DMS114 treated with DMSO at 0.1 percent for 48 hours (cell line): ENCODE measurements around the gene SPHK2.
"Not testable (repeated sequence)": the region's sequence is repeated elsewhere in the genome, so short reads cannot be mapped to it uniquely, and the experiment has no call there.

Source experiments
- DNase-seq: peaks from one replicate; lab custom pipeline; 2025; ENCODE audit not compliant: unreplicated experiment; lab: John Stamatoyannopoulos, UW

SPHK2 gene

DNA sequence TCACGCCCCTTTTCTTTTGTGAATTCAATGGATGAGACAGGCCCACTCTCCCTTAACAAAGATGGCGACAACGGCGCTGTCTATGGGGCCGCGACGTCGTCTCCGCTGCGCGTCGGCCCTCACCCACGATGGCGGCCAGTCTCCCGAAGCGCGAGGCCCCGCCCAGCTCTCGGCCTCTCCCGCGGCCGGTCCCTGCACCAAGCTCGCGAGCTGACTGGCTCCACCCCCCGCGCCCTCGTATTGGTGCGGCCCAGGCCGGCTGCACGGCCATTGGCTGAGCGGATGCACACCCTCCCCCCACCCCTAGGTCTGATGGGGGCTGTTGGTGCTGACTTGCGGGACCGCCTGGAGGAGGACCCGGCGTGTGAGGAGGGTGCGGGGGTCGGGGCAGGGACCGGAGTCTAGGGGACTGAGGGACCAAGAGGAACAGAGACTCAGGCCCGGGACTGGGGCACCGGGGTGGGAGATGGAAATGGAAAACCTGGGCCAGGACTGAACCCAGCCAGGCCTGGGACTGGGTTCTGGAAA is 4.8 kb downstream of the SPHK2 start:
- DNase-seq, result peak; percentile 83

DNA sequence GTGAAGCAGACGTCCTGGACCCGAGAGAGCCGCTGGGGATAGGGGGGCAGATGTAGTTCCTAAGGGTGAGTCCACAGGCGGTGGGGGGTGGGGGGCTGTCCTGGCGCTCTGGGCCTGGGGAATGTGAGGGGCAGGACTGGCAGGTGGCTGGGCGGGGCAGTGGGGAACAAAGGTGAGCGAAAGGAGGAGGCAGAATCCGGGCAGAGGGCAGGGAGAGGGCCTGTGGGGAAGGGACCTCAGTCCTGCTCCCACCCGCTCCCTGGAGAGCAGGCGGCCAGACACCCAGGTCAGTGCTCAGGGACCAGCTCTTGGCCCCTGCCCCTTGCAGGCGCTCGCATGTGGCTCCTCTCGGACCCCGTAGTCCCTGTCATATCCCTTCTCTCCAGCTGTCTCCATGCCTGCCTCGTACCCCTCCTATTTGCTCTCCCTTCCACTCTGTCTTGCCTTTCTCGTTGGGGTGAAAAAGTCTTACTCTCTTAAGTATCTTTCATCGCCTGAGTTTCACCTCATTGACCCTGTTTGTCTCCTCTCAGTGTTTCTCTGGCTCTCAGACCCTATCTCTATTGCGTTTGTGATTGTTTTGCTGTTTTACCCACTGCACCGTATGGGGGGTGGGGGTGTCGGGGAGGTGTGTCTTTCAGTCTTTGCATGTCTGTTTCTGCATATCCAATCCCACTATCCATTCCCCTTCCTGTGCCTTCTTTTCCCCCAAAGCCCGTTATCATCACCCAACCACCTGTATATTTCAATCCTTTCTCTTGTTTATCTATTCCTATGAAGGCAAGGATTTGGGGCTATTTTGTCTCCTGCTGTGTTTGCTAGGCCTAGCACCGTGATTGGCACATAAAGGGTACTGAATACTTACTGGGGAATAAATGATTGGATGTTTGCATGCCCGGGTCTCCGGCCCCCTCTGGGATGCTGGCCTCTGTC is 5.8 kb downstream of the SPHK2 start:
- DNase-seq, result no peak

- DNase-seq, result no peak
These were observed 6.6 kb downstream of the SPHK2 start for GRCh38 chr19:48625891-48626327.

DNA sequence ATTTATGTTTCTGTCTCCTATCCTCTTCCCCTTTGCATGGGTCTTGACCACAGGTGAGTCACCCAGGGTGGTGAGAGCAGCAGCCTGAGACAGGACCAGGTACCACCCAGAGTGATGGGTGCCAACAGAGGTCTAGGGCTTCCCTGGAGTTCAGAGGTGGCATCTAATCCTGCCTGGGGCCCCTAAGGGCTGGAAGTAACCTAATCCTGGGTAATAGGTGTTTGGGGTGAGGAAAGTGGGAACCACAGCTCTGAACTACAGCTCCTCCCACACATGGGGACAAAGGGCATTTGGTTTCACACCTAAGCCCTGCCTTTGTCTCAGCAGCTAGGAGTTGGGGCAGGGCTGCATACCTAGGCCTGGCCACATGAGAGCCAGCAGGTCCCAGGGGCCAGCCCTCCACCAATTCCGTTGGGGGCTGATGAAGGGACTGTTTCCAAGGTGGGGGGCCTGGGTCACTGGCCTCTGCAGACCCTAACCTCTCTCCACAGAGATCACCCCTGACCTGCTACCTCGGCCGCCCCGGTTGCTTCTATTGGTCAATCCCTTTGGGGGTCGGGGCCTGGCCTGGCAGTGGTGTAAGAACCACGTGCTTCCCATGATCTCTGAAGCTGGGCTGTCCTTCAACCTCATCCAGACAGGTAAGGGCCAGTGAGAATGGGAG is 8.0 kb downstream of the SPHK2 start:
- DNase-seq, result no peak

DNA sequence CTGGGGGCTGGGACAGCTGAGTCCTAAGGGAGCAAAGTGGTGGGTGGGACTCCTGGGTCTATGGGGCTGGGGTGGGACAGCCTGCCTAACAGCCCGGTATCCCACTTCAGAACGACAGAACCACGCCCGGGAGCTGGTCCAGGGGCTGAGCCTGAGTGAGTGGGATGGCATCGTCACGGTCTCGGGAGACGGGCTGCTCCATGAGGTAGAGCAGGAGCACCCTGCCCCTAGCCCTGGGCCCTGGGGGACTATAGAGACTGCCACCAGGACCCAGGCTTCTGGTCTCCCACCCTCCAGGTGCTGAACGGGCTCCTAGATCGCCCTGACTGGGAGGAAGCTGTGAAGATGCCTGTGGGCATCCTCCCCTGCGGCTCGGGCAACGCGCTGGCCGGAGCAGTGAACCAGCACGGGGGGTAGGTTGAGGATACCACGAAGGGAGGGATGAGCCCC is 8.6 kb downstream of the SPHK2 start:
- no peak for DNase-seq

- no peak for DNase-seq
These were observed 9.4 kb downstream of the SPHK2 start for GRCh38 chr19:48628486-48629296.

DNA sequence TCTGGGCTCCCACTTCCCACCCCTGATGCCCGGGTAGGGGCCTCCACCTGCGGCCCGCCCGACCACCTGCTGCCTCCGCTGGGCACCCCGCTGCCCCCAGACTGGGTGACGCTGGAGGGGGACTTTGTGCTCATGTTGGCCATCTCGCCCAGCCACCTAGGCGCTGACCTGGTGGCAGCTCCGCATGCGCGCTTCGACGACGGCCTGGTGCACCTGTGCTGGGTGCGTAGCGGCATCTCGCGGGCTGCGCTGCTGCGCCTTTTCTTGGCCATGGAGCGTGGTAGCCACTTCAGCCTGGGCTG is 9.9 kb downstream of the SPHK2 start:
- no peak for DNase-seq

- no peak for DNase-seq
These were observed 10.4 kb downstream of the SPHK2 start for GRCh38 chr19:48629599-48630295.

DNA sequence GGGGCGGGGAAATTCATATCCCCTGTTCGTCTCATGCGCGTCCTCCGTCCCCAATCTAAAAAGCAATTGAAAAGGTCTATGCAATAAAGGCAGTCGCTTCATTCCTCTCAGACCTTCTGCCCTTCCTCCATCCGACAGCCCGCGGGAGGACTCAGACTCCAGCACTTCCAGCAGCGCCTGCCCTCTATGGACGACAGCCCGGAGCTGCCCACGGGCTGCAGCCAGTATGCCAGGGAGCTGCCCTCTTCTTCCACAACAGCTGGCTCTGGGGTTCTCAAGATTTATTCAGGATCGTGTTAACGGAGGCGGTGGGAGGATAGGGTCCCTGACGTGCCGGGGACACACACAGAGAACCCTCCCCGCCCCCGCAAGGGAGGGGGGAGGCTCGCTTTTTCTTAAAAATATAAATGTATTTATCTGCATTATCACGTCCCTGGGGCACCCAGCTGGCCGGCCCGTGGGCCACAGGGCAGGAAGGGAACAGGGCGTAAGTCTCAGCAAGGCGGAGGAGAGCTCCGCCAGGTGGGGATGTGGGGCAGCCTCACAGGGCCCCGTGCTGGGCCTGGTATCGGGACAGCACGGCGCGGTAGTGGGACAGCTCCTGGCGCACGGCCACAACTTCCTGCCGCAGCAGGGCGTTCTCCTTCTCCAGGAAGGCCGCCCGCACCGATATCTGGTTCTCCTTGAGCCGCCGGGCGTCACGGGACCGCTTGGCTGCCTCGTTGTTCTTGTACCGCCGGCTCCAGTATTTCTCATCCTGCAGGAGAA is 11.2 kb downstream of the SPHK2 start:
- DNase-seq, result no peak

GRCh38 chr19:48631225-48631624 is 11.9 kb downstream of the SPHK2 start:
- DNase-seq, result no peak

DNA sequence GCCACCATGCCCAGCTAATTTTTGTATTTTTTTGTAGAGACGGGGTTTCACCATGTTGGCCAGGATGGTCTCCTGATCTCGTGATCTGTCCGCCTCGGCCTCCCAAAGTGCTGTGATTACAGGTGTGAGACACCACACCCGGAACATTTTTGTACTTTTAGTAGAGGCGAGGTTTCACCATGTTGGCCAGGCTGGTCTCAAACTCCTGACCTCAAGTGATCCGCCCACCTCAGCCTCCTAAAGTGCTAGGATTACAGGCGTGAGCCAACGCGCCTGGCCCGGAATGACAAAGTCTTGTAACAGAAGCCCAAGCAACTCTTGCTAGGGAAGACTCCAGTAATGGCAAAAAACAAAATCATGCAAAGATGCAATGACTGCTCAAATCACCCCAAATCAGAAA is 13.0 kb downstream of the SPHK2 start:
- DNase-seq, result not testable (repeated sequence)

GRCh38 chr19:48632692-48633147 is 13.4 kb downstream of the SPHK2 start:
- no peak for DNase-seq

- no peak for DNase-seq
These were observed 14.1 kb downstream of the SPHK2 start for GRCh38 chr19:48633148-48634035.

DNA sequence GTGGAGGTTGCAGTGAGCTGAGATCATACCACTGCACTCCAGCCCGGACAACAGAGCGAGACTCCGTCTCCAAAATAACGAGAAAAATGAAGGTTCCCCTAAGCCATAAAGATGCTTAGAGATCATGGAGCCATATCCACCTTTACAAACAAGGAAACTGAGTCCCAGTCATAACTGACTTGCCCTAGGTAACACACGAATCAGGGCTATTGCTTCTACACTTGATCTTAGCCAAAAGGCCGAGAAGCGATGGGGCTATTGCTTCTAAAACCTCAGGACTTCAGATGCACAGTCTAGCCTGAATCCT is 14.7 kb downstream of the SPHK2 start:
- no peak for DNase-seq

- peak; percentile 69 for DNase-seq
These were observed 15.3 kb downstream of the SPHK2 start for GRCh38 chr19:48634424-48635262.

DNA sequence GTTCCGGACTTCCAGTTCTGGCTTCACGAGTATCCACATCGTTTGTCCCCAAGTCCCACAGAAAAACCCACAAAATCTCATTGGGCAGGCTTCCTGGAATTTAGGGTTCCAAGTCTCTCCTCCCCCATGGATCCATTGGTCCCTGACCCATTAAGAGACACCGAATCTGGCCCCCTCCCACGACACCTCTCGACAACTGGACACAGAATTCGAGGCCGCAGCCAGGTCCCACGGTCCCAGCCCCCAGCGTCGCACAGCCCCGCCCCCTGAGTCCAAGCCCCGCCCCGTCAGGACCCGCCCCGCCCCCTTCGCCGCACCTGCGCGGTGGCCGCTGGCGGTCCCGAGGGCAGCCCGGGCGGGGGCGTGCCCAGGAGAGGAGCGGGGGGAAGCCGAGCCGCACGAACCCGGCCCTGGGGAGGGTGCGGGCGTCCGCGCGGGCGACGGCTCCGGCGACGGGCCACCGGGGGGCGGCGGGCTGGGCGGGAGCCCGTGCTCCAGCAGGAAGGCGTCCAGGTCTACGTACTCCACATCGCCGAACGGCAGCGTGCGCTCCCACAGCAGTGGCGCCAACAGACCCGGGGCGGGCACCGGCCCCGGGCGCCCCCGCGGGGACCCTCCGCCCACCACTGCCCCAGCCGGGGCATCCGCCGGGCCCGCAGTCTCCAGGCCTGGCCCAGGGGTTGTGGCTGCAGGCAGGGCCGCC is 16.1 kb downstream of the SPHK2 start:
- no peak for DNase-seq
